Astrocyte (in vitro differentiated cells and primary cell): ENCODE results near the gene MIA3.

Source experiments
- CTCF ChIP-seq: IDR thresholded peaks from 2 replicates; pipeline ENCODE4 v1.5.1; 2011; ENCODE audit warnings: low read depth, mild to moderate bottlenecking, inconsistent platforms, low read length, moderate library complexity; ENCODE audit not compliant: insufficient read depth
- EZH2 ChIP-seq: IDR thresholded peaks from 2 replicates; pipeline ENCODE4 v1.6.1; 2012; ENCODE audit warnings: mild to moderate bottlenecking, low read length, inconsistent platforms; ENCODE audit not compliant: insufficient read depth

- TF ChIP-seq CTCF: no peak
- no peak for TF ChIP-seq EZH2
Measured at GRCh38 chr1:222716393-222716792, 98.5 kb downstream of the MIA3 start.
